Right lobe of liver (tissue), 6 donors: ENCODE results near the gene THEMIS. TPM values are rescaled to one million over a fixed set of nuclear protein-coding genes. Genes with fewer than 3 reads are reported as not detected.

Source experiments
- ATAC-seq, 4 donors: fragments of 200-7000 bp; cut with Tn5 transposase; one replicate each; pipeline ENCODE4 v1.9.1; 2020; ENCODE audit warnings: mild to moderate bottlenecking in 4 of 4, moderate library complexity in 4 of 4
- DNase-seq, 3 donors: peaks; one replicate each; pipeline ENCODE4 v3.0.0-alpha.2; 2020
- H3K27ac ChIP-seq, 3 donors: fragments of 200-600 bp; one replicate each; pipeline ENCODE4 v1.8.0; 2022
- H3K27me3 ChIP-seq, 2 donors: fragments of 200-600 bp; one replicate each; pipeline ENCODE4 v1.8.0; 2022
- H3K36me3 ChIP-seq, 4 donors: fragments of 200-600 bp; sonication (generic) in 1 of 4; one replicate each; pipeline versions ENCODE4 v1.5.1 to v1.8.0; 2017 to 2022; ENCODE audit warnings: control low read depth in 1 of 4
- H3K4me1 ChIP-seq, 4 donors: fragments of 200-600 bp; sonication (generic) in 1 of 4; one replicate each; pipeline versions ENCODE4 v1.5.1 to v1.8.0; 2017 to 2022; ENCODE audit warnings: control low read depth in 1 of 4
- H3K4me3 ChIP-seq, 3 donors: fragments of 200-600 bp; one replicate each; pipeline ENCODE4 v1.8.0; 2022
- H3K9me3 ChIP-seq, 4 donors: fragments of 200-600 bp; sonication (generic) in 1 of 4; one replicate each; pipeline versions ENCODE4 v1.5.1 to v1.8.0; 2017 to 2022; ENCODE audit warnings: control low read depth in 1 of 4
- POLR2A ChIP-seq: fragments of 450-650 bp; IDR thresholded peaks from one replicate; pipeline ENCODE4 v1.6.1; 2017; ENCODE audit warnings: antibody characterized with exemption, mild to moderate bottlenecking
- WGBS: methylation state at CpG from one replicate; pipeline ENCODE4 v1.1.6; 2018; ENCODE audit warnings: low coverage, low lambda C conversion rate; ENCODE audit not compliant: insufficient coverage; ENCODE audit errors: missing lambda C conversion rate; 5-methylcytosine and 5-hydroxymethylcytosine counted together
- intact Hi-C, 2 donors: fragments of 100-400 bp; cut with DNase I; formaldehyde crosslinking; loops; one replicate each; pipeline versions ENCODE4 v1.11.2 to v1.14.1; 2022
- total RNA-seq, 6 experiments: library from RNA; depleted of rRNA in 2 of 6; stranded (reverse); fragments of >200 nt in 2 of 6; fragmentation: NEBNext Ultra II Directional in 3 of 6; extraction: Animal tissue kit (Norgen Biotek cat#: 25700) in 3 of 6; gene quantifications; one replicate each; pipeline versions ENCODE4 v1.1.0 to v1.2.4, GENCODE V29; 2016 to 2023
- TF ChIP-seq, protein P1 (sequence below), 4 donors: fragments of 200-600 bp in 3 of 4; fragments of 450-650 bp in 1 of 4; IDR thresholded peaks; one replicate each; pipeline versions ENCODE4 v1.5.1 to v1.8.0; 2016 to 2022; ENCODE audit warnings: antibody characterized with exemption in 4 of 4, mild to moderate bottlenecking in 2 of 4
- donor health status: DM: no; HTN: yes; CAD: no.
- donor health status: DM: no; HTN: no; CAD: no.
- donor health status: DM: no; HTN: no; CAD: no.
- donor health status: DM: no; HTN: yes; CAD: no.
- donor health status: DM: no; HTN: yes; CAD: no.

Gene THEMIS
- total RNA-seq, 6 experiments from 2014 or later: 0.09 to 0.61 (median 0.17) TPM; not detected in 1

DNA sequence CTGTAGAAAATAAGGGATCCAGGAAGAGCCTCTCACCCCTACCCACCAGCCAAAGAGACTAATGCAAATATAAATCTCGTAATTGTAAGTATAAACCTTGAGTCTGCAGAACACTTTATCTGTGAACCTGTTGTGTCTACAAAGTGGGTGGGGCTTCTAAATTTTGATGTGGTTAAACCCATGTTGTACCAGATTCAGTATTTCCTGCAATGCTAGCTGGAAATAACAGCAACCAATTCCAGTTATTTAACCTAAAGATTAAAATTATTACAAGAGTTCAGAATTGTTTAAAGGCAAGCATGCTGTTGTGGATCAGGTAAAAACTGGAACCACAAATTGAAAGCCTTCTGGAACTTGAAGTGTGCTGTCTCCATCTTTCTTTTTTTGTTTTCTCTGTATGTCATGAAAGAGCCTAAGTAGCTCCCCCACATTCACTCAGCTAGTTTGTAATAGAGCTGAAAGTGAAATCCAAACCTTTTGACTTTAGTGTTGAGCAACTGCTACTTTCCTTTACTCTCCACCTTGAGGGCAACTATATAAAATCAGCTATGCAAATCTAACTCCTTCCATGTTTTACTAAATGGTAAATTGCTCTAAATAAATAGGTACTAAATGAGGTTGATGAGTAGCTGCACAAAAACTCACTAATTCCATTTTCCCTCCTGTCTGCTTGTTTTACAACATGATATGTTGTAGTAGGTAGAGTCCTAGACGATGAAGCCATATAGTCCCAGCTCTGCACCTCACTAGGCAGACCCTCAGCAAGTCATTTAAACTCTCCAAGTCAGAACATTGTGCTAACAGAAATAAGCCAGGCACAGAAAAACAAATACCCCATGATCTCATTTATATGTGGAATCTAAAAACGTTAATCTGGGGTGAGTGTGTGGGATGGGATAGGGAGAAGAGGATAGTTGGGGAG lies 17.9 kb upstream of the THEMIS start:
- 47% methylated on average over 3 of the region's 3 CpGs for WGBS
- TF ChIP-seq, protein P1, sequence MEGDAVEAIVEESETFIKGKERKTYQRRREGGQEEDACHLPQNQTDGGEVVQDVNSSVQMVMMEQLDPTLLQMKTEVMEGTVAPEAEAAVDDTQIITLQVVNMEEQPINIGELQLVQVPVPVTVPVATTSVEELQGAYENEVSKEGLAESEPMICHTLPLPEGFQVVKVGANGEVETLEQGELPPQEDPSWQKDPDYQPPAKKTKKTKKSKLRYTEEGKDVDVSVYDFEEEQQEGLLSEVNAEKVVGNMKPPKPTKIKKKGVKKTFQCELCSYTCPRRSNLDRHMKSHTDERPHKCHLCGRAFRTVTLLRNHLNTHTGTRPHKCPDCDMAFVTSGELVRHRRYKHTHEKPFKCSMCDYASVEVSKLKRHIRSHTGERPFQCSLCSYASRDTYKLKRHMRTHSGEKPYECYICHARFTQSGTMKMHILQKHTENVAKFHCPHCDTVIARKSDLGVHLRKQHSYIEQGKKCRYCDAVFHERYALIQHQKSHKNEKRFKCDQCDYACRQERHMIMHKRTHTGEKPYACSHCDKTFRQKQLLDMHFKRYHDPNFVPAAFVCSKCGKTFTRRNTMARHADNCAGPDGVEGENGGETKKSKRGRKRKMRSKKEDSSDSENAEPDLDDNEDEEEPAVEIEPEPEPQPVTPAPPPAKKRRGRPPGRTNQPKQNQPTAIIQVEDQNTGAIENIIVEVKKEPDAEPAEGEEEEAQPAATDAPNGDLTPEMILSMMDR (IDR thresholded peaks at IDR 0.05): no peak
- no peak for TF ChIP-seq POLR2A
- no peaks in the 10 kb centered on the region for H3K4me1 ChIP-seq
- no peak overlapping the region for H3K4me3 ChIP-seq
- H3K9me3 ChIP-seq: no peaks in the 10 kb centered on the region
- intact Hi-C loops: no loop called here
- DNase-seq (no peak), ATAC-seq (no peak)
- H3K36me3 ChIP-seq: no peaks in the 10 kb centered on the region
- no peak overlapping the region for H3K27ac ChIP-seq
- H3K27me3 ChIP-seq: no peaks in the 10 kb centered on the region

DNA sequence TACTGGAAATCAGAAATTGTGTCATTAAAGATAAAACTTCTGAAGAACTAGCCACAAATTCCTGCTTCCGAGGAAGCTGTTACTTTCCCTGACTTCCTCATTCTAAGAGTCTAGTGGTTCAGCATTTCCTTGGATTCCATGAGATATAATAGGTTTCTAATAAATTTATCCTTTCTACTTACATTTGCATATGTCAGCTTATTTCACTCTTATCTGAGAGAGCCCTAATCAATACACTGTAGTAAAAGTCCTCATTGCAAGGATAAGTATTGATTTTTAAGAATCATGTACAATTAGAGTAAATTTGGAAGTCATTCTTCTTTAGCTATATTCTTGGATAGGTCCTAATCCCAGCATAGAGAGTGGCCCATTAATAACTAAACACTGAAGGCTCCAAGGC lies 16.9 kb upstream of the THEMIS start:
- Histone ChIP-seq H3K4me1 (no peaks in the 10 kb centered on the region), H3K9me3 (no peaks in the 10 kb centered on the region), H3K36me3 (no peaks in the 10 kb centered on the region), H3K27ac (no peak overlapping the region), H3K4me3 (no peak overlapping the region), H3K27me3 (no peaks in the 10 kb centered on the region)
- ATAC-seq: no peak
- no peak for TF ChIP-seq POLR2A
- TF ChIP-seq, protein P1 (IDR thresholded peaks at IDR 0.05): no peak
- intact Hi-C loops: no loop called here
- no peak for DNase-seq
- WGBS: 88% methylated on average over 1 of the region's 1 CpG

DNA sequence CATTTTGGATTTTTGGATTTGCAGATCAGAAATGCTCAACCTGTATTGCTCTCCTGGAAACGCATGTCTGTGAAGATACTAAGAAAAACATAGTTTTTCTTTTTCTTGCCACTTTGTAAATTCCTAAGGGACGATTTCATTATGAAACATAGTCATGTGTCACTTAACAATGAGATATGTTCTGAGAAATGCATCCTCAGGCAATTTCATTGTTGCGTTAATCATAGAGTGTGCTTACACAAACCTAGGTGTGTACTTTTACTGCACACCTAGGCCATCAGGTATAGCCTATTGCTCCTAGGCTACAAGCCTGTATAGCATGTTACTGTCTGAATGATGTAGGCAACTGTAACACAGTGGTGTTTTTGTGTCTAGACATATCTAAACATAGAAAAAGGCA lies 13.4 kb upstream of the THEMIS start:
- DNase-seq (no peak), ATAC-seq (no peak)
- no peaks in the 10 kb centered on the region for H3K27me3 ChIP-seq
- H3K4me3 ChIP-seq: no peak overlapping the region
- H3K36me3 ChIP-seq: no peaks in the 10 kb centered on the region
- WGBS: 57% methylated on average over 3 of the region's 3 CpGs
- intact Hi-C loops: no loop called here
- TF ChIP-seq, protein P1 (IDR thresholded peaks at IDR 0.05): no peak
- TF ChIP-seq POLR2A: no peak
- no peak overlapping the region for H3K27ac ChIP-seq
- H3K9me3 ChIP-seq: no peaks in the 10 kb centered on the region
- no peaks in the 10 kb centered on the region for H3K4me1 ChIP-seq

DNA sequence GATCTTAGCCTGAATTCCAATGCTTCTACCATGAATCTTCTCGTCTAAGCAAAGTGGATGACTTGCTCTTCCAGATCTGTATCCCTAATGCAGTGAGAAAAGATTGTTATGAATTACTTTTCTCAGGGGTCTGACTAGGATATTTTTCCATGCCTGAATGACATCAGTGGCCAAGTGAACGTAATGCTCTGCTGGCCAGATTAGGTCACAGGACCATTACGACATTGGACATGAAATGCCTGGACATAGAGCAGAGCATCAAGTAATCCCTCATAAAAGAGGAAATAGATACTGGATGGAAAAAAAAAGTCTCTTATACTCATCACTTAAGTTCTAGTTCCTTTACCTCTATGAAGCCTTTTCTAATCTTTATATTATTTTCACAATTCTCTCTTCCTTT lies 12.1 kb upstream of the THEMIS start:
- ATAC-seq (no peak), DNase-seq (no peak)
- intact Hi-C loops: no loop called here
- Histone ChIP-seq H3K4me3 (no peak overlapping the region), H3K27ac (no peak overlapping the region), H3K36me3 (no peaks in the 10 kb centered on the region), H3K4me1 (no peaks in the 10 kb centered on the region), H3K27me3 (no peaks in the 10 kb centered on the region), H3K9me3 (no peaks in the 10 kb centered on the region)
- 46% methylated on average over 3 of the region's 3 CpGs for WGBS
- TF ChIP-seq POLR2A: no peak
- TF ChIP-seq, protein P1 (IDR thresholded peaks at IDR 0.05): no peak
